ENCODE measurements around the gene PTTG2.

DNA sequence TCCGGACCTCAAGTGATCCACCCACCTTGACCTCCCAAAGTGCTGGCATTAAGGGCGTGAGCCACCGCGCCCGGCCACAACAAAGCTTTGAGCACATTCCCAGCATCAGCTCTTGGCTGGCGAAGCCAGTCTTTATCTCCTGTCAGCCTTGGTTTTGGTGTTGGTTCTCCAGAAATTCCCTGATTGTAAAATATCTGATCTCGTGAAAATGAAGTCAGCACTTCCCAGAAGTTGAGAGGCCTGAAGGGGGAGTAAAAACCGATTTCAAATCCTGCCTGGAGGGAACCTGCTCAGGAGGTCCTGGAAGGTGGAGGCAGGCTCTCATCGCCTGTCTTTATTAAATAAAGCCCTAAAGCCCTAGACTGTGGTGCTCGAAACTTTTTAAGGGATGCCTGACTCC, 33.6 kb downstream of the PTTG2 start:
- TF ChIP-seq, protein P1, sequence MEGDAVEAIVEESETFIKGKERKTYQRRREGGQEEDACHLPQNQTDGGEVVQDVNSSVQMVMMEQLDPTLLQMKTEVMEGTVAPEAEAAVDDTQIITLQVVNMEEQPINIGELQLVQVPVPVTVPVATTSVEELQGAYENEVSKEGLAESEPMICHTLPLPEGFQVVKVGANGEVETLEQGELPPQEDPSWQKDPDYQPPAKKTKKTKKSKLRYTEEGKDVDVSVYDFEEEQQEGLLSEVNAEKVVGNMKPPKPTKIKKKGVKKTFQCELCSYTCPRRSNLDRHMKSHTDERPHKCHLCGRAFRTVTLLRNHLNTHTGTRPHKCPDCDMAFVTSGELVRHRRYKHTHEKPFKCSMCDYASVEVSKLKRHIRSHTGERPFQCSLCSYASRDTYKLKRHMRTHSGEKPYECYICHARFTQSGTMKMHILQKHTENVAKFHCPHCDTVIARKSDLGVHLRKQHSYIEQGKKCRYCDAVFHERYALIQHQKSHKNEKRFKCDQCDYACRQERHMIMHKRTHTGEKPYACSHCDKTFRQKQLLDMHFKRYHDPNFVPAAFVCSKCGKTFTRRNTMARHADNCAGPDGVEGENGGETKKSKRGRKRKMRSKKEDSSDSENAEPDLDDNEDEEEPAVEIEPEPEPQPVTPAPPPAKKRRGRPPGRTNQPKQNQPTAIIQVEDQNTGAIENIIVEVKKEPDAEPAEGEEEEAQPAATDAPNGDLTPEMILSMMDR (IDR thresholded peaks at IDR 0.05 in 4 of 5, conservative IDR thresholded peaks at IDR 0.05 in 1 of 5): no peak
- TF ChIP-seq POLR2A (IDR thresholded peaks at IDR 0.05): no peak
